ENCODE results near the gene EFHD2.

GRCh38 chr1:15420853-15421465 is 11.3 kb downstream of the EFHD2 start:
- TF ChIP-seq CTCF (IDR thresholded peaks at IDR 0.05), result no peak
- no peak for TF ChIP-seq POLR2AphosphoS5 (IDR thresholded peaks at IDR 0.05)
- TF ChIP-seq POLR2A (IDR thresholded peaks at IDR 0.05), result no peak

Data from prostate gland (tissue), 2 donors.